ENCODE data around the gene RBM15. TPM values are rescaled to one million over a fixed set of nuclear protein-coding genes. Genes with fewer than 3 reads are reported as not detected.

The RBM15 gene
- total and polyA plus RNA-seq, 2 donors from 2014 or later, result 2.2 to 27.8 TPM

DNA sequence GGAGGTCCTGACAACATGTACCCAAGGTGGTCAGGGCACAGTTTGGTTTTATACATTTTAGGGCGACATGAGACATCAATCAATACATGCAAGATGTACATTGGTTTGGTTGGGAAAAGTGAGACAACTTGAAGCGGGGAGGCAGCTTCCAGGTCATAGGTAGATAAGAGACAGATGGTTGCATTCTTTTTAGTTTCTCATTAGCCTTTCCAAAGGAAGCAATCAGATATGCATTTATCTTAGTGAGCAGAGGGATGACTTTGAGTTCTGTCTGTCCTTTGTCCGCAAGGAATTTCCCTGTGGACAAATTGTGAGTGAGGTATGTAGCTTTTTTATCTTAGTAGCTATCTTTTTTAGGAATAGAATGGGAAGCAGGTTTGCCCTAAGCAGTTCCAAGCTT, 10.5 kb upstream of the RBM15 start:
- Histone ChIP-seq H3K4me1 (ENCODE audit: control insufficient read depth in 2 of 3, insufficient read depth in 2 of 3, low read depth in 1 of 3, low read length in 3 of 3) (no peaks in the 10 kb centered on the region), H3K9me3 (ENCODE audit: control insufficient read depth in 2 of 3, insufficient read depth in 1 of 3, low read length in 3 of 3) (no peaks in the 10 kb centered on the region), H3K4me3 (ENCODE audit: low read length in 3 of 3) (no peak overlapping the region), H3K27me3 (ENCODE audit: control insufficient read depth, insufficient read depth, low read length) (no peaks in the 10 kb centered on the region), H3K9ac (ENCODE audit: low read length in 3 of 3) (no peak overlapping the region), H3K27ac (ENCODE audit: low read depth in 2 of 2, low read length in 2 of 2) (no peak overlapping the region), H3K36me3 (ENCODE audit: control insufficient read depth in 2 of 3, insufficient read depth in 3 of 3, low read length in 3 of 3) (no peaks in the 10 kb centered on the region)
- intact Hi-C loops (cut with DNase I), result no loop called here
- FAIRE-seq (no peak), DNase-seq (no peak)
- no peak for TF ChIP-seq CTCF (IDR thresholded peaks at IDR 0.05; ENCODE audit: borderline replicate concordance, extremely low read depth, insufficient read depth)

GRCh38 chr1:110335265-110335664, 3.9 kb upstream of the RBM15 start:
- Histone ChIP-seq H3K4me3 (ENCODE audit: low read length in 3 of 3) (no peak overlapping the region), H3K9ac (ENCODE audit: low read length in 3 of 3) (no peak overlapping the region), H3K4me1 (ENCODE audit: control insufficient read depth in 2 of 3, insufficient read depth in 2 of 3, low read depth in 1 of 3, low read length in 3 of 3) (peaks cover 0 to 5% (median 3%) of the 10 kb centered on the region in 3 donors), H3K27ac (ENCODE audit: low read depth in 2 of 2, low read length in 2 of 2) (no peak overlapping the region), H3K36me3 (ENCODE audit: control insufficient read depth in 2 of 3, insufficient read depth in 3 of 3, low read length in 3 of 3) (no peaks in the 10 kb centered on the region), H3K9me3 (ENCODE audit: control insufficient read depth in 2 of 3, insufficient read depth in 1 of 3, low read length in 3 of 3) (no peaks in the 10 kb centered on the region), H3K27me3 (ENCODE audit: control insufficient read depth, insufficient read depth, low read length) (no peaks in the 10 kb centered on the region)
- FAIRE-seq (no peak), DNase-seq (no peak)
- no peak for TF ChIP-seq CTCF (IDR thresholded peaks at IDR 0.05; ENCODE audit: borderline replicate concordance, extremely low read depth, insufficient read depth)
- intact Hi-C loops (cut with DNase I), result no loop called here

GRCh38 chr1:110336300-110337039, 2.7 kb upstream of the RBM15 start:
- FAIRE-seq, result no peak
- peaks cover 0 to 17% (median 6%) of the 10 kb centered on the region in 3 donors for H3K4me1 ChIP-seq (ENCODE audit: control insufficient read depth in 2 of 3, insufficient read depth in 2 of 3, low read depth in 1 of 3, low read length in 3 of 3)
- DNase-seq, result no peak
- H3K4me3 ChIP-seq (ENCODE audit: low read length in 3 of 3), result no peak overlapping the region
- no peak overlapping the region for H3K9ac ChIP-seq (ENCODE audit: low read length in 3 of 3)
- no peaks in the 10 kb centered on the region for H3K9me3 ChIP-seq (ENCODE audit: control insufficient read depth in 2 of 3, insufficient read depth in 1 of 3, low read length in 3 of 3)
- TF ChIP-seq CTCF (IDR thresholded peaks at IDR 0.05; ENCODE audit: borderline replicate concordance, extremely low read depth, insufficient read depth), result no peak
- intact Hi-C loops (cut with DNase I), result no loop called here
- no peak overlapping the region for H3K27ac ChIP-seq (ENCODE audit: low read depth in 2 of 2, low read length in 2 of 2)
- no peaks in the 10 kb centered on the region for H3K27me3 ChIP-seq (ENCODE audit: control insufficient read depth, insufficient read depth, low read length)
- peaks cover 0 to 8% (median under 1%) of the 10 kb centered on the region in 3 donors for H3K36me3 ChIP-seq (ENCODE audit: control insufficient read depth in 2 of 3, insufficient read depth in 3 of 3, low read length in 3 of 3)

Measured in kidney (tissue), 14 donors.